ENCODE data around the gene ADGRV1. TPM values are rescaled to one million over a fixed set of nuclear protein-coding genes. Genes with fewer than 3 reads are reported as not detected.
A peak's percentile ranks its signal among the peaks of the same experiment; 100 is the strongest.

The ADGRV1 gene
- total RNA-seq, 4 donors from 2014 or later: 2.5 to 7.5 (median 4.5) TPM

DNA sequence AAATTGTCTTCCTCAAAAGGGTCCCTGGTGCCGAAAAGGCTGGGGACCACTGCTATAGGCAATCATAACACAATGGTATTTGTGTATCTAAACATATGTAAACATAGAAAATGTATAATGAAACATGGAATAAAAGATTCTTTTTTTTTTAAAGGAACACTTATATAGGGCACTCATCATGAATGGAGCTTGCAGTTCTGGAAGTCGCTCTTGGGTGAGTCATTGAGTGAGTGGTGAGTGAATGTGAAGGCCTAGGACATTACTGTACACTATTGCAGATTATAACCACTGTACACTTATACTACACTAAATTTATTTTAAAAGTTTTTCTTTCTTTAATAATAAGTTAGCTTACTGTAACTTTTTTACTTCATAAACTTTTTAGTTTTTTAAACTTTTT, 648.1 kb downstream of the ADGRV1 start:
- Histone ChIP-seq H3K27me3 (no peaks in the 10 kb centered on the region), H3K27ac (no peak overlapping the region), H3K4me1 (peaks cover 4% of the 10 kb centered on the region), H3K9me3 (no peaks in the 10 kb centered on the region), H3K36me3 (no peaks in the 10 kb centered on the region), H3K4me3 (no peak overlapping the region)
- TF ChIP-seq, protein P1, sequence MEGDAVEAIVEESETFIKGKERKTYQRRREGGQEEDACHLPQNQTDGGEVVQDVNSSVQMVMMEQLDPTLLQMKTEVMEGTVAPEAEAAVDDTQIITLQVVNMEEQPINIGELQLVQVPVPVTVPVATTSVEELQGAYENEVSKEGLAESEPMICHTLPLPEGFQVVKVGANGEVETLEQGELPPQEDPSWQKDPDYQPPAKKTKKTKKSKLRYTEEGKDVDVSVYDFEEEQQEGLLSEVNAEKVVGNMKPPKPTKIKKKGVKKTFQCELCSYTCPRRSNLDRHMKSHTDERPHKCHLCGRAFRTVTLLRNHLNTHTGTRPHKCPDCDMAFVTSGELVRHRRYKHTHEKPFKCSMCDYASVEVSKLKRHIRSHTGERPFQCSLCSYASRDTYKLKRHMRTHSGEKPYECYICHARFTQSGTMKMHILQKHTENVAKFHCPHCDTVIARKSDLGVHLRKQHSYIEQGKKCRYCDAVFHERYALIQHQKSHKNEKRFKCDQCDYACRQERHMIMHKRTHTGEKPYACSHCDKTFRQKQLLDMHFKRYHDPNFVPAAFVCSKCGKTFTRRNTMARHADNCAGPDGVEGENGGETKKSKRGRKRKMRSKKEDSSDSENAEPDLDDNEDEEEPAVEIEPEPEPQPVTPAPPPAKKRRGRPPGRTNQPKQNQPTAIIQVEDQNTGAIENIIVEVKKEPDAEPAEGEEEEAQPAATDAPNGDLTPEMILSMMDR (IDR thresholded peaks at IDR 0.05): no peak
- no peak for TF ChIP-seq EP300 (IDR thresholded peaks at IDR 0.05)
- no peak for TF ChIP-seq POLR2AphosphoS5 (IDR thresholded peaks at IDR 0.05)
- no peak for TF ChIP-seq POLR2A (IDR thresholded peaks at IDR 0.05)
- DNase-seq (ENCODE audit: low spot score in 2 of 2): no peak
- 98% methylated on average over 2 of the region's 2 CpGs for WGBS

DNA sequence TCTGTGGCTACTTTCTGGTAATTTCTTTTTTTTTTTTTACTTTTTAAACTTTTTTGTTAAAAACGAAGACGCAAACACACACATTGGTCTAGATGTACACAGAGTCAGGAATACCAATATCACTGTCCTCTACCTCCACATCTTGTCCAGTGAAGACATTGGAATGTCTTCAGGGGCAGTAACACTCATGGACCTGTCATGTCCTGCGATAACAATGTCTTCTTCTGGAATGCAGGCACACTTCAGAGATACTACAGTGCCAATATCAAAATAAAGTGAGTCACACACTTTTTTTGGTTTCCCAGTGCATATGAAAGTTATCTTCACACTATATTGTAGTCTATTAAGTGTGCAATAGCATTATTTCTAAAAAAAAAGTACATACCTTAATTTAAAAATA, 648.7 kb downstream of the ADGRV1 start:
- H3K36me3 ChIP-seq: no peaks in the 10 kb centered on the region
- TF ChIP-seq, protein P1 (IDR thresholded peaks at IDR 0.05): no peak
- TF ChIP-seq EP300 (IDR thresholded peaks at IDR 0.05) (no peak), POLR2A (IDR thresholded peaks at IDR 0.05) (no peak), POLR2AphosphoS5 (IDR thresholded peaks at IDR 0.05) (no peak)
- peaks cover 9% of the 10 kb centered on the region for H3K4me1 ChIP-seq
- H3K27me3 ChIP-seq: no peaks in the 10 kb centered on the region
- WGBS: 97% methylated on average over 3 of the region's 3 CpGs
- no peaks in the 10 kb centered on the region for H3K9me3 ChIP-seq
- DNase-seq (ENCODE audit: low spot score in 2 of 2): no peak
- H3K27ac ChIP-seq: no peak overlapping the region
- no peak overlapping the region for H3K4me3 ChIP-seq

DNA sequence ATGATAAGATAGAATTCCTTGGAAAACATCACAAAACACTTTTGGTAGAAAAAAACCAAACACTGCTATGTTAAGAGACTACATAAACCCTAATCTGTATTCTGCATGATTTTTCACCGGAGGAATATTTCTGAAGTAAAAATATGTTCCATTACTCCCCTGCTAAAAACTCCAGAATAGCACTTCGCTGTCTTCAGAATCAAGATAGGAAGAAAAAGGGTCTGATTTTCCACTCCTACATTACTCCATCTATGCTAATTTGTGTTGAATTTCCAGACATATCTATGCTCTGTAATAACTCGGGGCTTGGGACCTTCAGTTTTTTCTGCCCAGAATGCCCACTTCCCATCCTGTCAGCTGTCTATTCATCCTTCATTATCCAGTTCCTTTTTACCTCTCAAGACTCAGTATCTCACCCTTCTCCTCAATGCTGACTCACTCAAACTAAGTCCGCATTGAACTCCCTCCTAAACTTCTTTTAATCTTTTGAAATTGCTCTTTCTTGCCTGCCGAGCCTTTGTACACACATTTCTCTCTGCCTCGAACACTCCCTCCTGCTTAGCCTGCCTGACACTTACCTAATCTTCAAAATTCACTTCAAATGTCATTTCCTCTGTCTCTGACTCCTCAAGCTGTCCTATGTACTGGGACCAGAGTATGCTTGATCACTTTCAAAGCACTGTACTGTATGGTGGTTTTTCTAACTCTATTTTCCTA, 653.6 kb downstream of the ADGRV1 start:
- TF ChIP-seq POLR2A (IDR thresholded peaks at IDR 0.05): no peak
- TF ChIP-seq EP300 (IDR thresholded peaks at IDR 0.05): no peak
- no peak for DNase-seq (ENCODE audit: low spot score in 2 of 2)
- peak overlapping the region; percentile 77 for H3K27ac ChIP-seq

DNA sequence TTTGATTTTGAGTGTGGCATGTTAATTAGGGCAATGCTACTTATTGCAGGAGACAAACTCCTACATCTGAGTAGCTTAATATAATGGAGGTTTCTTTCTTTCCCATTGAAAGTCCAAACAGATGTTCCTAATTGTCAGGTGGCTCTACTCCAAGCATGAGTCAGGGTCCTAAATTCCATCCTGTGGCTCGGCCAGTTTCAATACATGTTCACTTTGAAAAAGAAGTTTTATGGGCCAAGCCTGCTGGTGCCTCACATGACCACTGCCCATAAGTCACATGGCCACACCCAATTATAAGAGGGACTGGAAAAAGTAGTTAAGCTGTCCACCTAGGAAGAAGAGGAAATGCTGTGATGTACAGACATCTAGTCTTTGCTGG, 654.1 kb downstream of the ADGRV1 start:
- H3K27ac ChIP-seq: peak overlapping the region; percentile 77
- peak in 1 of 2 donors; percentile 81 for DNase-seq (ENCODE audit: low spot score in 2 of 2)
- 47% methylated on average over 1 of the region's 1 CpG for WGBS
- peaks cover 15% of the 10 kb centered on the region for H3K4me1 ChIP-seq
- H3K9me3 ChIP-seq: no peaks in the 10 kb centered on the region
- no peaks in the 10 kb centered on the region for H3K27me3 ChIP-seq
- H3K4me3 ChIP-seq: no peak overlapping the region
- H3K36me3 ChIP-seq: no peaks in the 10 kb centered on the region
- TF ChIP-seq, protein P1 (IDR thresholded peaks at IDR 0.05): no peak
- TF ChIP-seq POLR2A (IDR thresholded peaks at IDR 0.05): no peak
- no peak for TF ChIP-seq EP300 (IDR thresholded peaks at IDR 0.05)
- peak in 1 of 3 donors; percentile 53 for TF ChIP-seq POLR2AphosphoS5 (IDR thresholded peaks at IDR 0.05)

More for the DNA sequence above, 653.6 kb downstream of the ADGRV1 start:
- no peaks in the 10 kb centered on the region for H3K9me3 ChIP-seq
- no peaks in the 10 kb centered on the region for H3K36me3 ChIP-seq
- H3K27me3 ChIP-seq: no peaks in the 10 kb centered on the region
- H3K4me1 ChIP-seq: peaks cover 15% of the 10 kb centered on the region
- 62% methylated on average over 6 of the region's 6 CpGs for WGBS
- H3K4me3 ChIP-seq: no peak overlapping the region

Other genes with a start within 250 kb of the ADGRV1 start
- 10 to 100 TPM in 1 of 4 donors, 1 to 10 TPM in 3; 5.5 to 13.7 (median 6.1) TPM for gene CETN3, start 149.0 kb upstream of the ADGRV1 start, total RNA-seq
- gene MBLAC2, start 84.0 kb upstream of the ADGRV1 start, total RNA-seq: 10 to 100 TPM in 2 of 4 donors, 1 to 10 TPM in 2; 6.0 to 10.3 (median 9.9) TPM
- 1 to 10 TPM; 3.2 to 7.3 (median 4.9) TPM for gene POLR3G, start 83.9 kb upstream of the ADGRV1 start, total RNA-seq
- 10 to 100 TPM in 1 of 4 donors, 1 to 10 TPM in 3; 6.4 to 13.7 (median 8.4) TPM for gene LYSMD3, start 29.2 kb upstream of the ADGRV1 start, total RNA-seq